Activated effector memory CD4-positive, alpha-beta T cell treated with Interleukin-2 at 50 U/mL for 16 hours (primary cell): Measurements from ENCODE around the gene ELANE.
"Not testable (repeated sequence)": the region's sequence is repeated elsewhere in the genome, so short reads cannot be mapped to it uniquely, and the experiment has no call there.

Experiments
- DNase-seq: peaks from one replicate; pipeline ENCODE4 v3.0.0-alpha.2; 2020

Gene ELANE

GRCh38 chr19:814152-815078, 37.7 kb upstream of the ELANE start:
- no peak for DNase-seq

GRCh38 chr19:815079-815774, 36.9 kb upstream of the ELANE start:
- no peak for DNase-seq

GRCh38 chr19:815775-816499, 36.2 kb upstream of the ELANE start:
- DNase-seq: no peak

- no peak for DNase-seq
Observed at GRCh38 chr19:816500-816857, 35.6 kb upstream of the ELANE start.

GRCh38 chr19:820212-820611, 31.9 kb upstream of the ELANE start:
- not testable (repeated sequence) for DNase-seq

- no peak for DNase-seq
Observed at GRCh38 chr19:821231-821824, 30.8 kb upstream of the ELANE start.

- DNase-seq: no peak
Observed at GRCh38 chr19:821825-822503, 30.1 kb upstream of the ELANE start, which contains the start of gene PLPPR3. Gene PLPPR3, minus strand, starts transcription at chr19:821955. Its CDS starts 396 bp downstream, at chr19:821559.

GRCh38 chr19:823565-824121, 28.5 kb upstream of the ELANE start:
- no peak for DNase-seq

GRCh38 chr19:824885-825284, 27.2 kb upstream of the ELANE start:
- no peak for DNase-seq

- DNase-seq: no peak
Observed at GRCh38 chr19:825897-826644, 26.0 kb upstream of the ELANE start.

GRCh38 chr19:827314-827709, 24.8 kb upstream of the ELANE start:
- no peak for DNase-seq

GRCh38 chr19:827710-828321, 24.3 kb upstream of the ELANE start, which contains the start of gene AZU1:
Gene AZU1, plus strand, starts transcription at chr19:827837. Its CDS starts 10 bp downstream, at chr19:827847.
- DNase-seq: no peak

- DNase-seq: no peak
Observed at GRCh38 chr19:829129-829758, 22.9 kb upstream of the ELANE start.

- DNase-seq: no peak
Observed at GRCh38 chr19:831407-832369, 20.4 kb upstream of the ELANE start.

GRCh38 chr19:834216-834615, 17.9 kb upstream of the ELANE start:
- no peak for DNase-seq

GRCh38 chr19:835210-835810, 16.8 kb upstream of the ELANE start:
- no peak for DNase-seq

- no peak for DNase-seq
Observed at GRCh38 chr19:840519-841206, 11.4 kb upstream of the ELANE start, which contains the start of gene PRTN3. Gene PRTN3, plus strand, starts transcription at chr19:840999. Its CDS starts 10 bp downstream, at chr19:841009.

GRCh38 chr19:842802-843179, 9.3 kb upstream of the ELANE start:
- DNase-seq: not testable (repeated sequence)
